NCI-H748 (cell line): Measurements from ENCODE around the gene EPHA8.

ENCODE experiments used
- DNase-seq: peaks from one replicate; lab custom pipeline; 2025; ENCODE audit not compliant: unreplicated experiment; lab: John Stamatoyannopoulos, UW

The EPHA8 gene

DNA sequence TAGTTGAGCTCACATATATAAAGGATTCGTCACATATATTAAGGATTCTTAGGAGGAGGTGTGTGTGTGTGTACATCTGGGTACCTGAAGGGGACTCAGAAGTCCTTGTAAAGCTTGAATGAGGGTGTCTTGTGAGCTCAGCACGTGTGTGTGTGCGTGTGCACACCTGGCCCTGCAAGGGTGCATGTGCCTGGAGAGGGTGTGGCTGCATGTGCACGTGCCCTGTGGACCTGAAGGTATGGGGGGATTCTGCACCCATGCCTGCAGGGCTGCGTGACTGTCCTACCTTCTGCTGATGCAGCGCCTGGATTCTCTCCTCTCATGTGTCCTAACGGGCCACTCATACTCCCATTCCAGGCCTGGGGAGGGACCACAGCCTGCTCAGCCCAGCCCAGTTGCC, 24.0 kb downstream of the EPHA8 start:
- no peak for DNase-seq

GRCh38 chr1:22588899-22589422, 25.7 kb downstream of the EPHA8 start:
- DNase-seq: no peak

DNA sequence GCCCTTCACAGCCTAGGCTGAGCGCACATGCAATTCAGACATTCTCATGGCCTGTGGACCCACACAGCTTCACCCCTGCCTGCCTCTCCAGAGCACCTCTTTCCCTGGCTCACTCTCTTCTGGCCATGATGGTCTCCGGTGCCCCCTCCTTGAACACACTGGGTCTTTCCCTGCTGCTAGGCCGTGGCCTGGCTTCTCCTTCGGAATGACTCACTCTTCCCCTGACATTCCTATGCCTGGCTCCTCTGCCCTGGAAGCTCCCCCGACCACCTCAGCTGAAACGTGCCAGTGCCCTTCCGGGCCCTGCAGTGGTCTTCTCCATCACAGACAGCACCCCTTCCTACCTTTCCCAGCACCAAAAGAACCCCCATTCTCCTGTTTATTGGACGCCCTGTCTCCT, 28.3 kb downstream of the EPHA8 start:
- DNase-seq: no peak

DNA sequence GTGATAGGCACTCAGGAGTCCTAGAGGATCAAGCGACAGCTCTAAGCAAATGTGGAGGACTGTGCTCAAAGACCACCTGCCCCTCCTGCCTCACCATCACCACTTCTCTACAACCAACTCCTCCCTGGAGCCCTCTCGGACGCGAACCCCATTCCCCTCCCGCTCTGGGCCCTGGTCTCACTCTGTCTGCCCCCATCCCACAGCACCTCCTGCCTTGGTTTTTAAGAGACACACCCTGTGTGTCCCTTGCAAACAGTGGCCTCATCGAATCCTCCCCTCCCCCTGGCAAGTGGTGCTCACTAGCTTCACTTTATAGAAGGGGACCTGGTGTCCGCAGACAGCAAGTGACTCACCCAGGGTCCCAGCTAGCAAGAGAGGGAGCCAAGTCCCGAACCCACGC, 28.8 kb downstream of the EPHA8 start:
- no peak for DNase-seq

GRCh38 chr1:22592919-22593790, 29.9 kb downstream of the EPHA8 start:
- DNase-seq: peak; percentile 53

GRCh38 chr1:22594396-22594795, 31.1 kb downstream of the EPHA8 start:
- DNase-seq: no peak

DNA sequence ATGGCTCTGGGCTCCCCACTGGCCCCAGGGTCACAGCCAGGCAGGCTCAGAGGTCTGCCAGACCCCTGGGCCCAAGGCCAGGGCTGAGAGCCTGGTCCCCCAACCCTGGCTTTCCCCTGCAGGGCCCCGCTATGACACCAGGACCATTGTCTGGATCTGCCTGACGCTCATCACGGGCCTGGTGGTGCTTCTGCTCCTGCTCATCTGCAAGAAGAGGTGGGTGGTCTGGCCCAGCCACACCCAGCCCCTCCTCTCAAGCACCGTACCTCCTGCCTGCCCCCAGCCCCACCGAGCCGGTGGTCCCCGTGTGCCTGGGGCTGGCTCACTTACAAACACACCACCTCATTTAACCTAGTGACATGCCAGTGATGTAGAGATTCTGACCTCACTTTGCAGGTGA, 31.8 kb downstream of the EPHA8 start:
- no peak for DNase-seq

DNA sequence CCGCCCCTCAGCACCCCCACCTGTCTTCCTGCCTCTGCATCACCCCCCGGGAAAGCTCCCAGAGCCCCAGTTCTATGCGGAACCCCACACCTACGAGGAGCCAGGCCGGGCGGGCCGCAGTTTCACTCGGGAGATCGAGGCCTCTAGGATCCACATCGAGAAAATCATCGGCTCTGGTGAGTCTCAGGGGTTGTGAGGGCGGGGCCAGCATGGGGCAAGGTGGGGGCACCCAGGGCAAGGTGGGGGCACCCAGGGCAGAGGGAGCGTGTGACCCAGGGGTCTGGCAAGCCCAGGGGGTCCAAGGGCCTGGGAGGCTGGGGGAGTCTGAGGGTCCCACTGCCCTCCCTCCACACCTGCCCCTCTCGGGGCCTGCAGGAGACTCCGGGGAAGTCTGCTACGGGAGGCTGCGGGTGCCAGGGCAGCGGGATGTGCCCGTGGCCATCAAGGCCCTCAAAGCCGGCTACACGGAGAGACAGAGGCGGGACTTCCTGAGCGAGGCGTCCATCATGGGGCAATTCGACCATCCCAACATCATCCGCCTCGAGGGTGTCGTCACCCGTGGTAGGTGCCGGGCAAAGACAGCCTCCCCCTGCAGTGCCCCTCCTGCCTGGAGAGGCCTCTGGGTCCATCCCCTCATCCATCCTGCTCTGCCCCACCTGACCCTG, 34.1 kb downstream of the EPHA8 start:
- no peak for DNase-seq

GRCh38 chr1:22597996-22598395, 34.7 kb downstream of the EPHA8 start:
- DNase-seq: no peak

DNA sequence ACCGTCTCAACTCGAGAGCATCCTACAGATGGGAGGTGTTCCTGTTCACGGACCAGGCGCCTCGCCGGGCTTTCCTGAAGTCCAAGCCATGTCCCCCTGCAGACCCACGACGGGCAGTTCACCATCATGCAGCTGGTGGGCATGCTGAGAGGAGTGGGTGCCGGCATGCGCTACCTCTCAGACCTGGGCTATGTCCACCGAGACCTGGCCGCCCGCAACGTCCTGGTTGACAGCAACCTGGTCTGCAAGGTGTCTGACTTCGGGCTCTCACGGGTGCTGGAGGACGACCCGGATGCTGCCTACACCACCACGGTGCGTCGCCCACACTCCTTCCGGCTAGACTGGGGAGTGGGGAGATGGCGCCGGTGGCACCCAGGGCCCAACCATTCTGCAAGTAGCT, 35.4 kb downstream of the EPHA8 start:
- DNase-seq: no peak

GRCh38 chr1:22600071-22600816, 37.0 kb downstream of the EPHA8 start:
- no peak for DNase-seq

GRCh38 chr1:22600817-22601605, 37.7 kb downstream of the EPHA8 start:
- DNase-seq: no peak

DNA sequence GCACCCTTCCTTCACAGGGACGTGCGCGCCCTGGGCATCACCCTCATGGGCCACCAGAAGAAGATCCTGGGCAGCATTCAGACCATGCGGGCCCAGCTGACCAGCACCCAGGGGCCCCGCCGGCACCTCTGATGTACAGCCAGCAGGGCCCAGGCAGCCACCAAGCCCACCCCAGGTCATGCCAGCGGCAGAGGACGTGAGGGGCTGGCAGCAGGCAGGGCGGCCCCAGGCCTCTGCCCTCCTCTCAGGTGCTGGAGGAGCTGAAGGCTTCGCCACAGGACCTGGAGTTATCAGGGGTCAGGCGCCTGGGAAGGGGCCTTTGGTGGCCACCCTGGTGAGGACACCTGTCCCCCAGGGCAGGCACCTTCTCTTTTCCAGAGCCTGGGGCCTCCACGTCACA, 38.3 kb downstream of the EPHA8 start:
- no peak for DNase-seq

DNA sequence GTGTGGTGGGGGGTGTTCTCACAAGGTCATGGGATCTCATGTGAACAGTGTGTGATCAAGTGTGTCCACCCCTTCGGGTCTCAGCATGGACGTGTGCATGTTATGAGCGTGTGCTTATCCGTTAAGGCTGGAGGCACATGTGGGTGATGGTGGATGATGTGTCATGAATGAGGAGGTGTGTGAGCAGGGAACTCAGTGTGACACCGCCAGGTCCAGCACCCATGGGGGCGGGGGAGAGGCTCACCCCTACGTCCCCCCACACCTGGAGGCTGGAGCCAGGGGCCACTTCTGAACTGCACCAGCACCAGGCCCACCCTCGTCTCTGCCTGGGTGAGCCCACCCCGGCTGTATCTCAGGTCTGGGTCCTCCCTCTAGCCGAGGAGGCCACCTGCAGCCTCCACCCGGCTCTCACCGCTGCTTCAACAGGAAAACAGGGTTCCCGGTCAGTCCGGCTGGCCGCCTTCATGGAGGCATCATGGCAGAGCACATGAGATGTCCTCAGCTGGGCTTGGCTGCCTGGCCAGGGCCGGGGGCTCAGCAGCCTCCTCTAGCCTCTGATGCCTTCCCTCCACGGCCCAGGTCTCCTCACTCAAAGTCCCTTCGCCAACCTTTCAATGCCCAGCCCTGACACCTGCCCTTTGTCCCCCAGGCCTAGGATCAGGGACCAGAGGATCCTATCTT, 38.9 kb downstream of the EPHA8 start:
- no peak for DNase-seq

GRCh38 chr1:22606161-22606560, 42.9 kb downstream of the EPHA8 start:
- no peak for DNase-seq

GRCh38 chr1:22607154-22607553, 43.9 kb downstream of the EPHA8 start:
- no peak for DNase-seq

DNA sequence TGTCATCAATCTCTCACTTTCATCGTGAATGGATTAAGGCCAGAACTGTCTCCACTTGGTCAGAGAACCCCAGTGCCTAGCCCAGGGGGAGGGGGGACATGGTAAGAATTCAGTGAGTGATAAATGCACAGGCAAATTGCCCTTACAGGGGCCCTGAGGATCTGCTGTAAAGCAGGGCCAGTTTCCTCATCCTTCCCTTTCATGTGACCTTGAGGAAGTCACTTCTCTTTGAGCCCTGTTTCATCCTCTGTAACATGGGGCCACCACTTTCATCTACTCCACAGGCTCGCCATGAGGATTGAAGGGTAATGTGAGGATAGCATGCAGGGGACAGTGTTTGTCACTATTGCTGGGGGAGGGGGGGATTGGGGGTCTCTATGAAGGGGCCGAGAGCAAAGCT, 45.1 kb downstream of the EPHA8 start:
- DNase-seq: no peak

DNA sequence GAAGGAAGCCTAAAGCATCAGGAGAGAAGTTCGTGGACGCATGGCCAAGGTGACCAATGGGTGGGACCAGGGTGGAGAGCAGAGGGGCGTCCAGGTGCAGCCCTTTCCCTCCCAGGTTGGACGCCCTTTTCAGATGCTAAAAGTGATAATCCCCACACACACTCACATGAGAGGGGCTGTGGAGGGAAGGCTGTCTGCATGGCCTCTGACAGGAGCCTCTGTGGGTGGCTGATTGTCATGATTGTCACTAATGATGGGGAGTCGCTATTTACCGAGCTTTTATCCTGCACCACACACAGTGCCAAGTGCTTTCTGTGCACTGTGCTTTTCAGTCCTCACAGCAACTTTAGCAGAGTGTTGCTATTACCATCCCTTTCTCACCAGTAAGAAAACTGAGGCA, 46.0 kb downstream of the EPHA8 start:
- DNase-seq: peak; percentile 78

DNA sequence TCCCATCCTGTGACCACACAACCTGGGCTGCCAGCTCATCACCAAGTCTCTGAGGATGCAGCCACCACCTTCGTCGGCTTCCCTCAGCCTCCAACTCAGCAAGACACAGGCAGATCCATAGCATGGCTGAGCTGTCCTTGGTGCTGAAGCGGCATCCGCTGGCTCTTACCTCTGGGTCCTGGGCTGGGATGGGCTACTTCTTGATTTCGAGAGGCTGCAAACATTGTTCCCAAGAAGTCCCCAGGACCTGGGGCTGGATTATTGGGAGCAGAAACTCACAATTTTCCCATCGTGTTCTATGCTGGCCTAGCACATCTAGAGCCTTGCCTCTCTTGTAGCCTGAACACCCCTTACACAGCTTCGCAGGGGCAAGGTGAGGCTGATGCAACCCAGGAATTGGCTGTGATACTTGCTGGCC, 48.2 kb downstream of the EPHA8 start:
- DNase-seq: no peak
